H1 (cell line): ENCODE results near the gene GDI2.

Experiments
- CTCF ChIP-seq, 3 experiments: IDR thresholded peaks; 1 replicate in 2 of 3; 2 replicates in 1 of 3; pipeline versions ENCODE4 v1.5.1 to v1.6.1; 2011; ENCODE audit warnings: low read length in 3 of 3, mild to moderate bottlenecking in 3 of 3, inconsistent platforms in 2 of 3, low read depth in 1 of 3, moderate library complexity in 1 of 3; ENCODE audit not compliant: insufficient read depth in 1 of 3; ENCODE audit errors: control extremely low read depth in 1 of 3
- E2F6 ChIP-seq: IDR thresholded peaks from 2 replicates; pipeline ENCODE4 v1.6.1; 2012; ENCODE audit warnings: inconsistent platforms
- KDM1A ChIP-seq: fragments of 200-600, 300-600 bp; sonication (generic); IDR thresholded peaks from 2 replicates; pipeline ENCODE4 v1.7.1; 2016; ENCODE audit warnings: mild to moderate bottlenecking, low read length, borderline replicate concordance
- POLR2A ChIP-seq, 2 experiments: IDR thresholded peaks; 1 replicate in 1 of 2; 2 replicates in 1 of 2; pipeline ENCODE4 v1.6.1; 2011; ENCODE audit warnings: low read depth in 2 of 2, low read length in 2 of 2, mild to moderate bottlenecking in 2 of 2; ENCODE audit errors: control extremely low read depth in 1 of 2
- YY1 ChIP-seq: IDR thresholded peaks from 2 replicates; pipeline ENCODE4 v1.6.1; 2011; ENCODE audit warnings: low read depth, mild to moderate bottlenecking, low read length

- TF ChIP-seq KDM1A (no peak), POLR2A (IDR thresholded peaks at IDR 0.05; ENCODE audit: control extremely low read depth in 1 of 2, low read depth in 2 of 2, low read length in 2 of 2) (no peak), CTCF (IDR thresholded peaks at IDR 0.05; ENCODE audit: control extremely low read depth in 1 of 3, insufficient read depth in 1 of 3, low read depth in 1 of 3, low read length in 3 of 3) (no peak), E2F6 (no peak), YY1 (no peak)
These were observed 7.5 kb downstream of the GDI2 start for GRCh38 chr10:5805711-5806110.
